ENCODE results near the gene CRKL.

DNA sequence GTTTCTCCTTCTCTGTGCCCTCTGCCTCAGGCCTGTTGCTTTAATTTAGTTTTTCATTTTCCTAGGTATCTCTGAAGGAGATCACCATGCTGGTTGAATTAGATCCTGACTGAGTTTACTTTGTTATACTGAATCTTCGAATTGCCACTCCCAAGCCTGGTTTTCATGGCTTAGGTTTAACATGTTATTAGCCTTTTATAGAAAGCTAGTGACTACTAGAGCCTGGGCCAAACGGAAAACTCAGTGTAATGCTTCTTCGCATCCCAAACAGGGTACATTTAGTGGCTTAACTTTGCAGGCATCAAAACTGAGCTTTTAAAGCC is 3.6 kb downstream of the CRKL start:
- TF ChIP-seq CTCF (IDR thresholded peaks at IDR 0.05; ENCODE audit: borderline replicate concordance, extremely low read depth, low read length, poor library complexity, severe bottlenecking) (no peak), EZH2 (IDR thresholded peaks at IDR 0.05; ENCODE audit: borderline replicate concordance, low read depth, low read length, severe bottlenecking) (no peak)

All from DND-41 (cell line).